GM23338 (cell line): ENCODE data around the gene RNASE7.

ENCODE experiments used
- CTCF ChIP-seq, 2 experiments: fragments of 200-600 bp in 1 of 2; sonication (generic) in 1 of 2; conservative IDR thresholded peaks; 2 replicates each; pipeline versions ENCODE4 v1.5.1 to v1.6.1; 2016 to 2017; ENCODE audit warnings: antibody characterized with exemption in 2 of 2, low read depth in 2 of 2, mild to moderate bottlenecking in 2 of 2, moderate library complexity in 1 of 2
- EZH2 ChIP-seq: fragments of 200-600 bp; sonication (generic); IDR thresholded peaks from one replicate; pipeline ENCODE4 v1.8.0; 2017; ENCODE audit warnings: antibody characterized with exemption, mild to moderate bottlenecking, low read depth; ENCODE audit not compliant: unreplicated experiment
- EZH2phosphoT487 ChIP-seq: fragments of 200-600 bp; sonication (generic); IDR thresholded peaks from one replicate; pipeline ENCODE4 v1.8.1; 2018; ENCODE audit warnings: antibody characterized with exemption; ENCODE audit not compliant: unreplicated experiment
- POLR2AphosphoS5 ChIP-seq: IDR thresholded peaks from 2 replicates; pipeline ENCODE4 v1.6.1; 2016; ENCODE audit warnings: antibody characterized with exemption, low read depth
- STAT1 ChIP-seq: IDR thresholded peaks from one replicate; pipeline ENCODE4 v1.6.1; 2016; ENCODE audit warnings: antibody characterized with exemption; ENCODE audit not compliant: unreplicated experiment
- ZNF114 ChIP-seq: fragments of 250-450 bp; sonication (Bioruptor Pico); IDR thresholded peaks from 2 replicates; pipeline ENCODE4 v1.5.0; 2020; ENCODE audit warnings: mild to moderate bottlenecking, moderate library complexity

- TF ChIP-seq CTCF (conservative IDR thresholded peaks at IDR 0.05; ENCODE audit: low read depth in 2 of 2) (no peak), ZNF114 (CRISPR knock-in tag) (no peak), STAT1 (no peak), POLR2AphosphoS5 (no peak), EZH2phosphoT487 (no peak), EZH2 (no peak)
Observed at GRCh38 chr14:21054768-21055145, 12.6 kb downstream of the RNASE7 start.
